Trophoblast cell (in vitro differentiated cells and primary cell): Measurements from ENCODE around the gene BCAP31.

Experiments
- DNase-seq, 2 donors: peaks; one replicate each; pipeline ENCODE4 v3.0.0-alpha.2; 2016
- H2AFZ ChIP-seq: 2 replicates; pipeline ENCODE4 v1.6.1; 2013; ENCODE audit warnings: low read length, moderate library complexity, mild to moderate bottlenecking; ENCODE audit not compliant: insufficient read depth, poor library complexity
- H2AK5ac ChIP-seq: 2 replicates; pipeline ENCODE4 v1.6.1; 2013; ENCODE audit warnings: mild to moderate bottlenecking, low read length
- H2BK120ac ChIP-seq: 2 replicates; pipeline ENCODE4 v1.6.1; 2013; ENCODE audit warnings: low read length, mild to moderate bottlenecking, moderate library complexity; ENCODE audit not compliant: insufficient read depth, poor library complexity
- H2BK12ac ChIP-seq: 2 replicates; pipeline ENCODE4 v1.6.1; 2013; ENCODE audit warnings: mild to moderate bottlenecking, low read length, moderate library complexity
- H2BK5ac ChIP-seq: 2 replicates; pipeline ENCODE4 v1.6.1; 2013; ENCODE audit warnings: low read length, low read depth, moderate library complexity, mild to moderate bottlenecking; ENCODE audit not compliant: poor library complexity
- H3K14ac ChIP-seq: 2 replicates; pipeline ENCODE4 v1.6.1; 2013; ENCODE audit warnings: mild to moderate bottlenecking, low read length
- H3K18ac ChIP-seq: 2 replicates; pipeline ENCODE4 v1.6.1; 2013; ENCODE audit warnings: mild to moderate bottlenecking, low read length
- H3K23ac ChIP-seq: 2 replicates; pipeline ENCODE4 v1.6.1; 2013; ENCODE audit warnings: low read length
- H3K27ac ChIP-seq: 2 replicates; pipeline ENCODE4 v1.5.1; 2013; ENCODE audit warnings: low read depth, mild to moderate bottlenecking, inconsistent platforms, low read length, moderate library complexity
- H3K27me3 ChIP-seq: 2 replicates; pipeline ENCODE4 v1.6.1; 2013; ENCODE audit warnings: inconsistent platforms, mild to moderate bottlenecking, low read length, moderate library complexity; ENCODE audit not compliant: insufficient read depth
- H3K36me3 ChIP-seq, 2 experiments: 1 replicate in 1 of 2; 2 replicates in 1 of 2; pipeline ENCODE4 v1.6.1; 2013; ENCODE audit warnings: low read length in 2 of 2, mild to moderate bottlenecking in 2 of 2, moderate library complexity in 1 of 2; ENCODE audit not compliant: insufficient read depth in 2 of 2, control insufficient read depth in 1 of 2
- H3K4ac ChIP-seq: 2 replicates; pipeline ENCODE4 v1.6.1; 2013; ENCODE audit warnings: low read depth, mild to moderate bottlenecking, low read length, moderate library complexity
- H3K4me1 ChIP-seq, 2 experiments: 1 replicate in 1 of 2; 2 replicates in 1 of 2; pipeline ENCODE4 v1.6.1; 2013; ENCODE audit warnings: low read length in 2 of 2, mild to moderate bottlenecking in 2 of 2, moderate library complexity in 1 of 2; ENCODE audit not compliant: insufficient read depth in 2 of 2, control insufficient read depth in 1 of 2
- H3K4me2 ChIP-seq: 2 replicates; pipeline ENCODE4 v1.6.1; 2013; ENCODE audit warnings: inconsistent platforms, mild to moderate bottlenecking, low read length, moderate library complexity
- H3K4me3 ChIP-seq: 2 replicates; pipeline ENCODE4 v1.5.1; 2013; ENCODE audit warnings: mild to moderate bottlenecking, low read depth, low read length, inconsistent platforms
- H3K79me1 ChIP-seq: one replicate; pipeline ENCODE4 v1.6.1; 2013; ENCODE audit warnings: low read length
- H3K79me2 ChIP-seq: 2 replicates; pipeline ENCODE4 v1.6.1; 2013; ENCODE audit warnings: low read length, mild to moderate bottlenecking; ENCODE audit not compliant: control insufficient read depth, insufficient read depth, poor library complexity
- H3K9ac ChIP-seq: 2 replicates; pipeline ENCODE4 v1.6.1; 2013; ENCODE audit warnings: mild to moderate bottlenecking, low read length
- H3K9me3 ChIP-seq: 2 replicates; pipeline ENCODE4 v1.6.1; 2013; ENCODE audit warnings: low read depth, mild to moderate bottlenecking, control low read depth, inconsistent platforms, low read length; ENCODE audit not compliant: insufficient read depth
- H4K12ac ChIP-seq: 2 replicates; pipeline ENCODE4 v1.6.1; 2013; ENCODE audit warnings: low read depth, mild to moderate bottlenecking, low read length, moderate library complexity
- H4K8ac ChIP-seq: 2 replicates; pipeline ENCODE4 v1.6.1; 2013; ENCODE audit warnings: low read depth, mild to moderate bottlenecking, low read length, moderate library complexity
- H4K91ac ChIP-seq: one replicate; pipeline ENCODE4 v1.6.1; 2013; ENCODE audit warnings: low read depth, mild to moderate bottlenecking, low read length, moderate library complexity
- WGBS: extraction: QIAGEN DNeasy Blood & Tissue Kit; methylation state at CpG from one replicate; pipeline ENCODE4 v1.1.7; 2013; ENCODE audit warnings: missing lambda C conversion rate; ENCODE audit not compliant: insufficient read length, insufficient coverage; ENCODE audit errors: extremely low coverage; 5-methylcytosine and 5-hydroxymethylcytosine counted together

Gene BCAP31

DNA sequence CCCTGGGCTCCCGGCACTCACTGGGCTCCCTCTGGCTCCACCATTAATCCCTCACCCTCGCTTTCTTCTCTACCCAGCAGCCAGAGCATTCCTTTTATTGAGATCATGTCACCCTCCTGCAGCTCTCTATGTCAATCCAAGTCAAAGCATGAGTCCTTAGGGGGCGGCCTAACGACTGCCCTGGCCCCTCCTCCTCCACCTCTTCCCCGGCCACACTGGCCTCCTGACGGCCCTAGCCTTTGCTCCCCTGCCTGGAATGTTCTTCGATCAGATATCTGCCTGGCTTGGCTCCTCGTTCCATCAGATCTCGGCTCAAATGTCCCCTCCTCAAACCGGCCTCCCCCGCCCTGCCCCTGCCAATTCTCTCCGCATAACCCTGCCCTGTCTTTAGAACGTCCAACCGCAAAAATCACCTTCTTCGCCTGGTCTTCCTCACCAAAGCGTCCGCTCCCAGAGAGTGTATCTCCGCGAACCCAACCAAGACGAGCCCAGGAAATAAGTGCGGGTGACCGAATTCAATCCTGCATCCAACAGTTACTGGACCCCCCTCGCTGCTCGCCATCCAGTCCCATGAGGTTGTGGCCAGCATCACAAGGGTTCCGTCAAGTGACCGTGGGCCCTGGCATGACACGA, 49.9 kb downstream of the BCAP31 start:
- no peak overlapping the region for H4K91ac ChIP-seq
- H3K27me3 ChIP-seq = peaks cover 3% of the 10 kb centered on the region
- H3K36me3 ChIP-seq = no peaks in the 10 kb centered on the region
- H3K27ac ChIP-seq = no peak overlapping the region
- no peak overlapping the region for H2AFZ ChIP-seq
- no peak overlapping the region for H3K9ac ChIP-seq
- H2BK12ac ChIP-seq = no peak overlapping the region
- no peak overlapping the region for H3K23ac ChIP-seq
- no peak overlapping the region for H3K4ac ChIP-seq
- DNase-seq = peak; percentile 34 to 48
- WGBS = no CpG with 5 or more reads among the region's 27 CpGs
- H3K4me1 ChIP-seq = peaks cover 0 to 3% of the 10 kb centered on the region in 2 experiments
- H3K79me1 ChIP-seq = no peaks in the 10 kb centered on the region
- H3K4me3 ChIP-seq = no peak overlapping the region
- no peaks in the 10 kb centered on the region for H3K9me3 ChIP-seq
- H3K79me2 ChIP-seq = no peaks in the 10 kb centered on the region
- H3K4me2 ChIP-seq = no peak overlapping the region
- H2AK5ac ChIP-seq = no peak overlapping the region
- no peak overlapping the region for H3K14ac ChIP-seq
- no peak overlapping the region for H4K12ac ChIP-seq
- H4K8ac ChIP-seq = no peak overlapping the region
- H2BK120ac ChIP-seq = no peak overlapping the region
- no peak overlapping the region for H2BK5ac ChIP-seq
- no peak overlapping the region for H3K18ac ChIP-seq

DNA sequence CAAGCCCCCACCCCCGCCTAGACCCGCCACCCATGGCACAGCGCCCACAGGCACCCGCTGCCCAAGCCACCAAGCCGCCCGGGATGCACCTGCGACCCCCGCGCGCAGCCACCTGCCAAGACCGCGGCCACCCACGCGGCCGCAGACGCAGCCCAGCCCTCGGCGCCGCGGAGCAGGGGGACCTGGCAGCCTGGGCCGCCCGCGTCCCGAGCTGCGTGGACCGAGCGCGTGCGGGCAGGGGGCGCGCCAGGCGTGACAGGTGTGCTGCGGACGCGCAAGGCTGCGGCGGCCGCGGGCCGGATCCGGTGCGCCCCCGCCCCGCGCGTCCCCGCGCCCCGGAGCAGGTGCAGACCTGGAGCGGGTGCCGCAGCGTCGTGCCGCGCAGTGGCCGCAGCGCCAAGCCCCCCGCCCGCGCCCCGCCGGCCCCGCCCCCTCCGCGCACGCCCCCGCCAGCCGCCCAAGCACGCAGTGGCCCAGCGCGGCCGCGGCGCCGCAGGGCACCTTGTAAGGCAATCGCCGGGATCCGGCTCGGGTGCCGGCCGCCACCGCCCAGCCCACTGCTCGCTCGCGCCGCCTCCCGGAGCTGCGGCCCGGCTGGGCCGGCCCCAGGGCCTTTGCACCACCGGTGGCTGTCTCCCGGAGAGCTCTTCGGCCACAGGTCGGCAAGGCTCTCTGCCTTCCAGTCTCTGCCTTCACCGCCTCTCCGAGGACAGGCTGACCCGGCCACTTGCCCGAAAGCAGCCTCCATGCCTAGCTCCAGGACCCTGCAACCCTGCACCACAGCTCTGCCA, 50.6 kb downstream of the BCAP31 start, which contains the start of gene PNCK:
Gene PNCK (minus strand): TSS at position 386 of the 791 bp plus-strand sequence. CDS start 737 bp downstream, outside the sequence.
- Histone ChIP-seq H2BK5ac (no peak within 1 kb of the TSS), H2BK120ac (no peak within 1 kb of the TSS), H3K4me3 (no peak within 1 kb of the TSS), H3K18ac (no peak within 1 kb of the TSS), H2AFZ (no peak within 1 kb of the TSS), H3K14ac (no peak within 1 kb of the TSS), H4K8ac (no peak within 1 kb of the TSS), H3K9me3 (no peaks in the 10 kb centered on the region), H3K79me1 (no peaks in the 10 kb centered on the region), H3K27ac (no peak within 1 kb of the TSS), H2BK12ac (no peak within 1 kb of the TSS), H3K79me2 (no peaks in the 10 kb centered on the region), H2AK5ac (no peak within 1 kb of the TSS), H4K12ac (no peak within 1 kb of the TSS), H4K91ac (no peak within 1 kb of the TSS), H3K4ac (no peak within 1 kb of the TSS), H3K36me3 (no peaks in the 10 kb centered on the region), H3K9ac (no peak within 1 kb of the TSS), H3K4me1 (peaks cover 0 to 3% of the 10 kb centered on the region in 2 experiments), H3K27me3 (peaks cover 3% of the 10 kb centered on the region), H3K23ac (no peak within 1 kb of the TSS), H3K4me2 (peak within 1 kb of the TSS; percentile 27)
- peak in 1 of 2 donors; percentile 52 for DNase-seq
- WGBS = no CpG with 5 or more reads among the region's 98 CpGs

DNA sequence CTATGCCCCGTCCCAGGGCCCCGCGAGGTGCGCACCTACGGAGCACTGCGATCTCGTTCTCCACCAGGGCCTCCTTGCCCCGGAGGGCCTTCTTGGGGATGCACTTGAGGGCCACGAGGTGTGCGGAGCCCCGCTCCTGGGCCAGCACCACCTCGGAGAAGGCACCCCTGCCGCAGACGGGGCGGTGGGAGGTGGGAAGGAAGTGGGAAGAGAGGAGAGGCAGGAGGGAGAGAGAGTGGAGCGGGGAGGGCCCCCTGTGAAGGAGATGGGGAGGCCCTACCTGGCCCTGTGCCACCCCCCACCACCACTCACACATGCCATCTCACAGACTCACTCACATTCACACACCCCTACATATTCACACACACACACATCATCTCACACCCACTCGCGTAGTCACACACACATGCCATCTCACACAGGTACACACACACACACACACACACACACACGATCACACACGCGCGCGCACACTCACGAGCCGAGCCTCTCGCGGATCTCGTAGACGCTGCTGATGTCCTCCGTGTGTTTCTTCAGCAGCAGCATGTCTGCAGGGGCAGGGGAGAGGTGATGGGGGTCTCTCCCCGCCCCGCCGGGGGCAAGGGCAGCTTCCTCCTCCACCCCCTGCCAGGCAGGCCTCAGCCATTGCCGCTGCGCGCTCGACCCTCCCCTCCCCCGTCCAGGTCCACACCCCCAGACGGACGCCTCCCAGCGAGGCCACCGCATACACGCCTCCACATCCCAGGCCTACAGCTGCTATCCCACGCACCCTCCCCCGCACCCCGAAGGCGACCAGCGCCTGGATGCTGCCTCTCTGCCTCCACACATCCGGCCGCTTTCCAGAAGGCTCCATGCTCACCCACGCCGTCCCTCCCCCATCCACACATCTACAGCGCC, 51.4 kb downstream of the BCAP31 start:
- no peak overlapping the region for H3K23ac ChIP-seq
- peaks cover 0 to 3% of the 10 kb centered on the region in 2 experiments for H3K4me1 ChIP-seq
- no peaks in the 10 kb centered on the region for H3K36me3 ChIP-seq
- H3K18ac ChIP-seq = no peak overlapping the region
- no peak overlapping the region for H4K91ac ChIP-seq
- DNase-seq = no peak
- no peak overlapping the region for H3K4ac ChIP-seq
- no peak overlapping the region for H2BK120ac ChIP-seq
- H3K27me3 ChIP-seq = peaks cover 3% of the 10 kb centered on the region
- H3K9me3 ChIP-seq = no peaks in the 10 kb centered on the region
- H3K27ac ChIP-seq = no peak overlapping the region
- H2BK5ac ChIP-seq = no peak overlapping the region
- no peak overlapping the region for H3K4me3 ChIP-seq
- WGBS = no CpG with 5 or more reads among the region's 53 CpGs
- H3K14ac ChIP-seq = no peak overlapping the region
- H4K12ac ChIP-seq = no peak overlapping the region
- H4K8ac ChIP-seq = no peak overlapping the region
- no peaks in the 10 kb centered on the region for H3K79me2 ChIP-seq
- no peaks in the 10 kb centered on the region for H3K79me1 ChIP-seq
- H2BK12ac ChIP-seq = no peak overlapping the region
- no peak overlapping the region for H3K9ac ChIP-seq
- no peak overlapping the region for H2AFZ ChIP-seq
- no peak overlapping the region for H2AK5ac ChIP-seq
- H3K4me2 ChIP-seq = no peak overlapping the region
